Measurements from ENCODE around the gene MAP7. TPM values are rescaled to one million over a fixed set of nuclear protein-coding genes. Genes with fewer than 3 reads are reported as not detected.
A peak's percentile ranks its signal among the peaks of the same experiment; 100 is the strongest.

Gene MAP7
- total RNA-seq, 4 donors from 2014 or later, result 16.5 to 47.1 (median 38.8) TPM

GRCh38 chr6:136412410-136412809 lies 137.8 kb downstream of the MAP7 start:
- H3K4me3 ChIP-seq, result no peak overlapping the region

GRCh38 chr6:136411453-136412354 lies 138.5 kb downstream of the MAP7 start:
- no peaks in the 10 kb centered on the region for H3K36me3 ChIP-seq
- DNase-seq, result peak in 2 of 3 donors; percentile 55 to 66
- no peaks in the 10 kb centered on the region for H3K27me3 ChIP-seq
- H3K4me1 ChIP-seq, result no peaks in the 10 kb centered on the region
- H3K27ac ChIP-seq, result no peak overlapping the region
- no peak overlapping the region for H3K4me3 ChIP-seq
- no peak for TF ChIP-seq CTCF (IDR thresholded peaks at IDR 0.05)
- TF ChIP-seq POLR2A (IDR thresholded peaks at IDR 0.05), result no peak
- no peaks in the 10 kb centered on the region for H3K9me3 ChIP-seq

More at GRCh38 chr6:136412410-136412809, 137.8 kb downstream of the MAP7 start:
- H3K36me3 ChIP-seq, result no peaks in the 10 kb centered on the region
- H3K27me3 ChIP-seq, result no peaks in the 10 kb centered on the region
- H3K4me1 ChIP-seq, result no peaks in the 10 kb centered on the region
- H3K27ac ChIP-seq, result no peak overlapping the region
- H3K9me3 ChIP-seq, result no peaks in the 10 kb centered on the region
- no peak for TF ChIP-seq CTCF (IDR thresholded peaks at IDR 0.05)
- DNase-seq, result no peak

GRCh38 chr6:136411025-136411325 lies 139.2 kb downstream of the MAP7 start:
- TF ChIP-seq CTCF (IDR thresholded peaks at IDR 0.05), result no peak
- no peak for TF ChIP-seq POLR2A (IDR thresholded peaks at IDR 0.05)
- DNase-seq, result no peak
- Histone ChIP-seq H3K27me3 (no peaks in the 10 kb centered on the region), H3K9me3 (no peaks in the 10 kb centered on the region), H3K4me1 (no peaks in the 10 kb centered on the region), H3K27ac (no peak overlapping the region), H3K4me3 (no peak overlapping the region), H3K36me3 (no peaks in the 10 kb centered on the region)

- no peak for DNase-seq
- TF ChIP-seq POLR2A (IDR thresholded peaks at IDR 0.05) (no peak), CTCF (IDR thresholded peaks at IDR 0.05) (no peak)
- H3K27ac ChIP-seq, result no peak overlapping the region
These were observed 139.8 kb downstream of the MAP7 start for GRCh38 chr6:136410201-136411024.

GRCh38 chr6:136409597-136409996 lies 140.6 kb downstream of the MAP7 start:
- H3K27ac ChIP-seq, result no peak overlapping the region
- DNase-seq, result no peak
- no peaks in the 10 kb centered on the region for H3K9me3 ChIP-seq
- H3K36me3 ChIP-seq, result no peaks in the 10 kb centered on the region
- H3K27me3 ChIP-seq, result no peaks in the 10 kb centered on the region
- TF ChIP-seq POLR2A (IDR thresholded peaks at IDR 0.05) (no peak), CTCF (IDR thresholded peaks at IDR 0.05) (no peak)
- H3K4me3 ChIP-seq, result no peak overlapping the region
- no peaks in the 10 kb centered on the region for H3K4me1 ChIP-seq

More at GRCh38 chr6:136410201-136411024, 139.8 kb downstream of the MAP7 start:
- Histone ChIP-seq H3K4me1 (no peaks in the 10 kb centered on the region), H3K9me3 (no peaks in the 10 kb centered on the region), H3K4me3 (no peak overlapping the region), H3K36me3 (no peaks in the 10 kb centered on the region), H3K27me3 (no peaks in the 10 kb centered on the region)

Measured in Peyer's patch (tissue), 4 donors.